ENCODE results near the gene RPL7A.
"Not testable (repeated sequence)": the region's sequence is repeated elsewhere in the genome, so short reads cannot be mapped to it uniquely, and the experiment has no call there.

The RPL7A gene

GRCh38 chr9:133347985-133348717, at the start of gene RPL7A, which contains the start of gene MED22:
TSS of gene RPL7A (plus strand) at chr9:133348218. CDS start at chr9:133348244, 26 bp downstream.
TSS of gene MED22 (minus strand) at chr9:133348131. CDS start at chr9:133346662, 1,469 bp downstream.
- peak; percentile 97 to 99 (median 99) for DNase-seq

- not testable (repeated sequence) for DNase-seq
Measured at GRCh38 chr9:133299996-133300395, 48.0 kb upstream of the RPL7A start.

GRCh38 chr9:133301253-133302230, 46.5 kb upstream of the RPL7A start:
- no peak for DNase-seq

GRCh38 chr9:133303266-133304157, 44.5 kb upstream of the RPL7A start:
- DNase-seq, result no peak

GRCh38 chr9:133304158-133304470, 43.9 kb upstream of the RPL7A start:
- no peak for DNase-seq

- DNase-seq, result no peak
Measured at GRCh38 chr9:133304477-133305377, 43.3 kb upstream of the RPL7A start.

- no peak for DNase-seq
Measured at GRCh38 chr9:133305731-133306130, 42.3 kb upstream of the RPL7A start.

- DNase-seq, result no peak
Measured at GRCh38 chr9:133306242-133307204, 41.5 kb upstream of the RPL7A start.

- DNase-seq, result no peak
Measured at GRCh38 chr9:133307301-133307700, 40.7 kb upstream of the RPL7A start.

- no peak for DNase-seq
Measured at GRCh38 chr9:133309608-133310007, 38.4 kb upstream of the RPL7A start.

- DNase-seq, result no peak
Measured at GRCh38 chr9:133315997-133316396, 32.0 kb upstream of the RPL7A start.

- not testable (repeated sequence) for DNase-seq
Measured at GRCh38 chr9:133317551-133317950, 30.5 kb upstream of the RPL7A start.

GRCh38 chr9:133320421-133320881, 27.6 kb upstream of the RPL7A start:
- no peak for DNase-seq

- no peak for DNase-seq
Measured at GRCh38 chr9:133321411-133321935, 26.5 kb upstream of the RPL7A start.

GRCh38 chr9:133322701-133323100, 25.3 kb upstream of the RPL7A start:
- DNase-seq, result no peak

- no peak for DNase-seq
Measured at GRCh38 chr9:133323211-133323610, 24.8 kb upstream of the RPL7A start.

- no peak for DNase-seq
Measured at GRCh38 chr9:133323991-133324703, 23.9 kb upstream of the RPL7A start.

- DNase-seq, result not testable (repeated sequence)
Measured at GRCh38 chr9:133327021-133327420, 21.0 kb upstream of the RPL7A start.

- DNase-seq, result no peak
Measured at GRCh38 chr9:133327834-133328484, 20.1 kb upstream of the RPL7A start.

Measured in suppressor macrophage treated with lipopolysaccharide for 1 hour (primary cell).